Measurements from ENCODE around the gene ADSL.
A peak's percentile ranks its signal among the peaks of the same experiment; 100 is the strongest.

The ADSL gene

DNA sequence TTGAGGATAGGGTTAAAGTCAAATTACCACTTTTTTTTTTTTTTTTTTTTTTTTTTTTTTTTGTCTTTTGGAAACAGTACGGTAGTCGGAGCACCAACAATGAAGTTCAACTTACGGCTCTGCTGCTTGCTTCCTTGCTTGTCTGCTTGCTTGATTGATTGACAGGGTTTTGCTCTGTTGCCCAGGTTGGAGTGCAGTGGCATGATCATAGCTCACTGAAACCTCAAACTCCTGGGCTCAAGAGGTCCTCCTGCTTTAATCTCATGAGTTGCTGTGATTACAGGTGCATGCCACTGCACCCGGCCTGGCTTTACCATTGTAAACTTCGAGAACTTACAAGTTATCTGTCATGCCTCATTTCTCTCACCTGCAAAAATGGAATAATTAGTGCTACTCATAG lies 29.8 kb downstream of the ADSL start:
- DNase-seq, result no peak

DNA sequence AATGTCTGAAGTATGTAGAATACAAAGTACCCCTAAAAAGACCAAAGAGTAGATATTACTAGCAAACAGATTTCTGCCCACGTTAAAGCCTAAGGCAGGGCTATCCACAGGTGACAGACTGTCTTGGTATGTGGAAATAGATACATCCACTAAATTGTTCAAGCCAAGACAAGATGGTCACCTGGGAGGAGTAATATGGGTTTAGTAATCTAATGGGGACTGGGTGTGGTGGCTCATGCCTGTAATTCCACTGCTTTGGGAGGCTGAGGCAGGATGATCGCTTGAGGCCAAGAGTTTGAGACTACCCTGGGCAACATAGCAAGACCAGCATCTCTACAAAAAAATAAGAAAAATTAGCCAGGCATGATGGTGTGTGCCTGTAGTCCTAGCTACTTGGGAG lies 31.6 kb downstream of the ADSL start:
- DNase-seq, result no peak

DNA sequence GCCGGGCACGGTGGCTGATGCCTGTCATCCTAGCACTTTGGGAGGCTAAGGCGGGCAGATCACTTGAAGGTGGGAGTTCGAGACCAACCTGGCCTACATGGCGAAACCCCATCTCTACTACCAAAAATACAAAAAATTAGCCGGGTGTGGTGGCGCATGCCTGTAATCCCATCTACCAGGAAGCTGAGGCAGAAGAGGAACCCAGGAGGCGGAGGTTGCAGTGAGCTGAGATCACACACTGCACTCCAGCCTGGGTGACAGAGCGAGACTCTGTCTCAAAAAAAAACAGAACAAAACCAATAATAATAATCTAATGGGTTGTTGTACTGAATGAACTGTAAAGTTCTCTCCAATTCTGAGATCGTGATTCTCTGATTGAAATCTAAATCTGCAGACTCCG lies 32.1 kb downstream of the ADSL start:
- DNase-seq, result peak; percentile 26

DNA sequence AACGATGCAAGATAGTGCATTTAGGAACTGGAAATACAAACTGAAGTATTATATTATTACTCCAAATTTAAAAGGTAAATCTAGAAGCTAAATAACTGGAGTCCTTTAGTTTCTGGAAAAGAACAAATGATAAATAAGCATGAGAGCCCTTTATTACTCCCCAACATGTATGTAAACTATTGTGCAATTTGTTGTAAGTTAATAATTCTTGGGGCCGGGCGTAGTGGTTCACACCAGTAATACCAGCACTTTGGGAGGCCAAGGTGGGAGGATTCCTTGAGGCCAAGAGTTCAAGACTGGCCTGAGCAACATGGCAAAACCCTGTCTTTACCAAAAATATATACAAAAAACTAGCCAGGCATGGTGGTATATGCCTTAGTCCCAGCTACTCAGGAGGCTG lies 35.2 kb downstream of the ADSL start:
- no peak for DNase-seq

DNA sequence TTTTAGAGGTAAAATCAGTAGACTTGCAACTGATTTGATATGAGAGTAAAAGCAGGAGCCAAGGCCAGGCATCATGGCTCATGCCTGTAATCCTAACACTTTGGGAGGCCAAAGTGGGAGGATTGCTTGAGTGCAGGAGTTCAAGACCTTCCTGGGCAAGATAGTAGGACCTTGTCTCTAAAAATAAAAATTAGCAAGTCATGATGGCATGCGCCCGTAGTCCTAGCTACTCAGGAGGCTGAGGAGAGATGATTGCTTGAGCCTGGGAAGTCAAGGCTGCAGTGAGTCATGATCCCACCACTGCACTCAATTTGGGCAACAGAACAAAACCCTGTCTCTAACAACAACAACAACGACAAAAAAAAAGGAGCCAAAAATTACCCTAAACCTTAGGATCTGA lies 37.6 kb downstream of the ADSL start:
- no peak for DNase-seq

DNA sequence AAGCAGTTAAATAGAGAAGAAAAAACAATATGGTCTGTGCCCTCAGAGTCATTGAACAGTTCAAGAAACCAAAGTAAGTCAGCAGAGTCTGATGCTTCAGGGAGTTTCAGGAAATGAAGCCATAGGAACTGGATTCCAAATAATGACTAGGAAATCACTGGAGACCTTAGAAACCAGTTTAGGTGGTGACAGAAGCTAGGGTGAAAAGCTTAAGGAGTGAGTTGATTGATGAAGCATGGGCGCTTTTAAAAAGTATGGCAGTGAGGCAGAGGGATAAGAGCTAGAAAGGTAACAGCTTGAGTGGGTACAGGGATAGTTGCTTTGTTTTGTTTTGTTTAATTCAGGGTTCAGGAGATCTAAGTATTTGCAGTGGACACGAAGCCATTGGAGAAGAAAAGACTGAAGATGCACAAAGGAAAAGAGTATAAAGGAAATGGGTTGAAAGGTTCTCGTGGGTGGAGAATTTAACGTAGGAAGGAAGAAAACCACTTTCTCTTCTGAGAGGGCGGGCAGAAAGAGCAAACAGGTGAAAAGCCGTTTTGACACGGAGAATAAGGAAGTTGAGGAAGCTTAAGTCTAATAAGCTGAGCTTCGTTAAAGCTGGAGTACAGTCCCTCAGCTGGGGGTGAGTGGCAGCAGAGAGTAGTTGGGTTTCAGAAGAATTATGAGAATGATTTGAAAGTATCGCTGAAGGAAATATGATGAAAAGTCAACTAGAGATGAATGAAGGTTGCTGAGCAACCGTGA lies 38.9 kb downstream of the ADSL start:
- DNase-seq, result peak; percentile 51

DNA sequence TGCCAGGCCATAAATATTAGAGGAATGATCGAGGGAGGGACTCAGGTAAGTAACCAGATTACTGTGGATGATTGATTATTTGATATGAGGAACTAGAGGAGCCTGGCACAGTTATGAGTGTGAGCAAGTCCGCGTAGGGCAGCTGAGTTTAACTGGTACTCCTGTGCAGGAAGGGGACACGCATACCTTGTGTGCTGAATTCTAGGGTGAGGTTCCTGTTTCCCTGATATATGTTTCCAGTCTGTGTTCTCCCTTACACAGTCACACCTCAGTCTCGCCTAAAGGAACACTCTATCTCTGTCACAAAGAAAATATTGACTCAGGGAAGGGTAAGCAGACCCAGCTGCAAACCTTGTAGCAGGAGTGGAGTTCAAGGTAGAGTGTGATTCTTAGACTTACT lies 41.4 kb downstream of the ADSL start:
- no peak for DNase-seq

DNA sequence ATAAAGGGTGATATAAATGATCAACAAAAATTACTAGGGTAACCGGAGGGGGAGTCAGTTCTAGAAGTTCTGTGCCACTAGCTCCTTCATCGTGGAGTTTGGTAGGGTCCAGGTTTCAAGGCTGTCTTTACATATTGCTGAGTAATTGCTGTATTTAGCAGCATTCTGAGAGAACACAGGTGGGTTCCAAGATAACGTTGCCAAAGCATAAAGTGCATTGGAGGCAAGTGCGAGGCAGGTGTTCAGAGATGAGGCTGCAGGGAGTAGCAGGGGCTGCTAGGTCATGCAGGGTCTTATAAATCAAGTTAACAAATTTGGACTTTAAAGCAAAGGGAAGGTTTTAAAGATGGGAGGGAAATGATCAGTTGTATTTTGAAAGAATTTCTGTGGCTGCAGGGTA lies 41.9 kb downstream of the ADSL start:
- DNase-seq, result no peak

DNA sequence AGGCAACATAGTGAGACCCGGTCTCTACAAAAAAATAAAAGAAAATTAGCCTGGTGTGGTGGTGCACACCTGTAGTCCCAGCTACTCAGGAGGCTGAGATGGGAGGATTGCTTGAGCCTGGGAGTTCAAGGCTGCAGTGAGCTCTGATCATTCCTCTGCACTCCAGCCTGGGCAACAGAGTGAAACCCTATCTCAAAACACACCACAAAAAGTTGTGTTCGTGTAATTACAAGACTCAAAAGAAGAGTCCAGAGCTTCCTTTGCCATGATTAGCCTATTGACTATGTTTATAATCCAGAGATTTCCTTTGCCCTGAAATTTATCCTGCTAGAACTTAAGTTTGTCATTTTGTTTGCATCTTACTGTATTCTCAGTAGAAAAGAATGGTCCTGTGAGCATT lies 45.1 kb downstream of the ADSL start:
- DNase-seq, result no peak

DNA sequence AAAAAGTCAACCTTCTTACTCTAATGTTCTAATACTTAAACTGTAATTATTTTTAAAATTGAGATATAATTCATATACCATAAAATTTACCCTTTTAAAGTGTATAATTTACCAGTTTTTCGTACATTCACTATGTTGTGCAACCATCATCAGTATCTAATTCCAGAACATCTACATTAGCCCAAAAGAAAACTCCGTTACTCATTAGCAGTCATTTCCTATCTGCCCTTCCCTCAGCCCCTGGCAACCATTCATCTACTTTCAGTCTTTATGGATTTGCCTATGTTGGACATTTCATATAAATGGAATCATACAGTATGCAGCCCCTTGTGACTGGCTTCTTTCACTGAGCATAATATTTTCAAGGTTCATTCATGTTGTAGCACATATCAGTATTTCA lies 46.3 kb downstream of the ADSL start:
- DNase-seq, result no peak

DNA sequence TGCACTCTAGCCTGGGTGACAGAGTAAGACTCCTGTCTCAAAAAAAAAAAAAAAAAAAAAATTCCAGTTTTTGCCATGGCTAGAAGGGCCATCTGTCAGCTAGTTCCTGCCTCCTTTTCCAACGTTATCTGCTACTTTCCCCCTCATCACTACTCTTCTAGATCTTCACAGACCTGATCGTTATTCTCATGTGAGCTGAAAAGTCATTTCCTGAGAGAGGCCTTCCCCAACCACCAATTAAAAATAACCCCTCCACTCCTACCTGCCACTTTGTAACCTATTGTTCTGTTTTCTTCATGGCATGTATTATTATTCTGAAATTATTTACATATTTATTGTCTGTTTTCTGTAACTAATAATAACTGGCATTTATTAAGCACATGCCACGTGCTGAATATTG lies 48.3 kb downstream of the ADSL start:
- DNase-seq, result no peak

DNA sequence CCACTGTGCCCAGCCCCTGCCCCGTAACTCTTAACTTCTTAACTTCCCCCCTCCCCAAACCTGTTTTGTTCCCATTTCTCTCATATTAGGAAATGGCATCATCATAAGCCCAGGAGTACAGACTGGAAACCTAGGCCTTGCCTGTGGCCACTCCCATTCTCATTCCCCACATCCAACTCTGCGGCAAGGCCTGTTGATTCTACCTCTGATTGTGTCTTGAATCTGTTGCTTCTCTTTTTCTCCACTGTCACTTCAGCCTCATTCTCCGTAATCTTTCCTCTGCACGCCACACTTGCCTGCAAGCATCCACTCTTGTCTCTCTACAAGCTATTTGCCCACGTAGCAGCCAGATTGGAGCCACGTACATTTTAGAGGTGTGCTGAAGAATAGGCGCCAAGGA lies 49.3 kb downstream of the ADSL start:
- no peak for DNase-seq

DNA sequence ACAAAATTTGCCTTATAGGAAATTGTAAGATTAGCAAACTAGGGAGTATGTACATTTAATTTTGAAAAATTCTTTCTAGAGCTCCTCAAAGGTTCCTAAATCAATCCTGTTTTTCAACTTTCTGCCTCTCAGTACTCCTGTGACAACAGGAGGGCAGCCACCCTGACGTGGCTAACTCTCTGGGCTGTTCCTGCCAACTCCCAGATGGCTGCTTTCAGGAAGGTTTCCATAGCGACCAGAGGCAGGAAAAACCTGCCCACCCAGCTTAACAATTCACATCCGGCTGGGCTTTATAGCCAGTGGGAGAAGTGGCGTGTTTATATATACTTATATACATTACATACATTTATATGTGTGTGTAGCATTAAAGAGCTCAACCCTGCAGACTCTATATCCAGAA lies 50.6 kb downstream of the ADSL start:
- no peak for DNase-seq

DNA sequence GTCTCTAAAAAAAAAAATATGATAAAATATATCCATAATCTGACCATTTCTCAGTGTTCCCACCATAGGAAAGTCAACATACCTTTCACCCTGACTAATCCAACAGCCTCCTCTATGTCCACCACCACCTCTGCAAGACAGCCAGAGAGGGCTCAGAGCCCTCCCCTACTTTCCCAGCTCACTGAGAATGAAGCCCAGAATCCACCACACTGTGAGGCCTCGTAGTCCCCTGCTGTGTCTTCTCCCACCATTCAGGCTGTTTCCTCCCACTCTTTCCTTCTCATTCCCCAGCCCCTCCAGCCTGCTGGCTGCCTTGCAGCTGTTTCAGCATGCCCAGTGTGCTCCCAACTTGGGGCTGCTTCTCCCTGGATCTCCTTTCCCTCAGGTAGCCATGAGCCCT lies 51.1 kb downstream of the ADSL start:
- DNase-seq, result no peak

DNA sequence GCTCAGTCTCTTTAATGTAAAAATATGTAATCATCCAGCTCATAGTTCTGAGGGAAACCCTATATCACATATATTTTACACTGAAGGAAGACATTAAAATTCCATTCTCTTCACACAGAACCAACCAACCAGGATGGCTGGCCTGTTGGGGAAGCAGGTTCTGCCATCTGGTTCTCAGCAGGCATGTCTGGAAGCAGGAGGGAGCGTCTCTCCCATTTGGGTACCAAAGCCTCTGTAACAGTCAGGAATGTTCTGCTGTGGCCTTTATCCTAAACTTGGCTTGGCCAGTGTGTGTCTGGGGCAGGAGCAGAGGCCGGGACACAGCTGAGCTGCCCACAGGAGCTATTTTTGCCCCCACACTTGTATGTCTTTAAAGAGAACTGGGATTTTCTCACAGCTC lies 53.3 kb downstream of the ADSL start:
- DNase-seq, result no peak

DNA sequence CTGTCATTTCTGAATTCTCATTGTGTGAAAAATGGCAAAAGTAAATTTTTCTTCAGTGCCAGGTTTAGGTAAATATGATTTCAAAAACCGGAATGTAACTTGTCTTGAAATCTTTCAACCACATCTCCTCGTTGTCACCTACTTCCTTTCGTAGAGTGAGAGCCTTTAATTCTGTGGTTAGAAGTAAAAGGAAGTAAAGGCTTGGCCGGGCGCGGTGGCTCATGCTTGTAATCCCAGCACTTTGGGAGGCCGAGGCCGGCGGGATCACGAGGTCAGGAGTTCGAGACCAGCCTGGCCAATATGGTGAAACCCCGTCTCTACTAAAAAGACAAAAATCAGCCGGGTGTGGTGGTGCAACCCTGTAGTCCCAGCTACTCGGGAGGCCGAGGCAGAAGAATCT lies 53.9 kb downstream of the ADSL start:
- peak; percentile 75 for DNase-seq

DNA sequence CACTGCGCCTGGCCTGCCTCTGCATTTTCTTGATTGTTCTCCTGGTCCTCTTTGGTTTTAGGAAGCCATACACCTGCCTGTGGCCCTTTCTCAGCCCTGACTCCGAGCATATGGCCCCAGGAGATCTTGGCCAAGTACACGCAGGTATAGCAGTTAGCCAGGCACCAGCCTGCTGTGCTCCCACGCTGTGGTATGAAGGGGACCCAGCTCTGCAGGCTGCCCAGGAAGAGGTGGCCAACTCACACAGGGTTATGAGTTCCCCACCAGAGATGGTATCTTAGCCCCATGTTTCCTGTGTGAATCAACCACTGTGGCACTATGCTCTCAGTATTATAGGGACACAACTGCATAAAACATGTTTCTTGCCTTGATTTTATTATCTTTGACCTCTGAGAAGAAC lies 55.2 kb downstream of the ADSL start:
- peak; percentile 44 for DNase-seq

DNA sequence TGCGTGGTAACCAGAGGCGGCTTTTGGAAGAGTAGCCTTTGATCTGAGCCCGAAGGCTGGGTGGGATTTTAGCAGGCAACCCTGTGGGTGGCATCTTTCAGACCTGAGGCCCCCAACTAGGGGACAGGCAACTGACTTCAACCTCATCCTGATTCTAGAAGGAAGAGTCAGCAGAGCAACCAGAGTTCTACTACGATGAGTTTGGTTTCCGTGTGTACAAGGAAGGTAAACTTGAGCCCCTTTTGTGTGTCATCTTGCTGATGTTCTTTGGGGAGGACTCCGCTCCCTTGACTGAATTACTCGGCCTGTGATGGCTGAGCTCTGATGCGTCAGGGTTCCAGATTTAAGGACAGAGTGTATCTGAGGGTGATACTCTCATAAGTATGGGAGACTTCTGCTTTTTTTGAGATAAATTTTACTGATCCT lies 55.7 kb downstream of the ADSL start:
- DNase-seq, result no peak

DNA sequence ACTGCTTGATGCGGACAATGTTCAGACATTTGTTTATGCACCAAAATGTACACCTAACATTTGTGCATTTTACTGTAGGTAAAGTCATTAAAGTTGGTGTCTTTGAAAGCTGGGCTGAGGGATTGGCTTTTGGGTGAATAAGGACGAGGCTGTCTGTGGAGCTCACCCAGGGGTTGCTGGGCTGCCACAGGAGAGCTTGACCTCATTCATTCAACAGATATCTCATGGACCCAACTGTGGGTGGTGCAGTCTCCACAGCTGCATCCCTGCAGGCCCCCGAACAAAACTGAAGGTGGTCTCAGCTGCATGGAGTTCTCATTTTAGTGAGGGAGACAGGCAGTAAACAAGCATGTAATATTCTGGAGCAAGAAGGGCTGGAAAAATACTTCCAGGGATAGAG lies 56.8 kb downstream of the ADSL start:
- DNase-seq, result no peak

DNA sequence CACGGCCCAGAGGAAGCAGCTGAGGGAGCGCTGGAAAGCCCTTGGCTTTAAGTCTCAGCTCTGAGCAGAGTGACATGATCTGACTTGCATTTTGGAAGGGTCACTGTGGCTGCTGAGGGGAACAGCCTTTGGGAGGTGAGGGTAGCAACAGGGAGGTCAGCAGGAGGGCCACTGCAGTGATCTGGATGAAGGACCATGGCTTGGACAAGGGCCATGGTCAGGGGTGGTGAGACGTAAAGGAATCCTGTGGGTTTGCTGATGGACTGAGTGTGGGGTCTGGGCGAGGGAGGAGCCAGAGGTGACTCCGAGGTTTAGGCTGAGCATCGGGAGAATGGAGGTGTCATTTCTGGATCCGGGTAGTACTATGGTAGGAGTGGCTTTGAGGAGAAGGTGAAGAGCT lies 57.4 kb downstream of the ADSL start:
- no peak for DNase-seq

DNA sequence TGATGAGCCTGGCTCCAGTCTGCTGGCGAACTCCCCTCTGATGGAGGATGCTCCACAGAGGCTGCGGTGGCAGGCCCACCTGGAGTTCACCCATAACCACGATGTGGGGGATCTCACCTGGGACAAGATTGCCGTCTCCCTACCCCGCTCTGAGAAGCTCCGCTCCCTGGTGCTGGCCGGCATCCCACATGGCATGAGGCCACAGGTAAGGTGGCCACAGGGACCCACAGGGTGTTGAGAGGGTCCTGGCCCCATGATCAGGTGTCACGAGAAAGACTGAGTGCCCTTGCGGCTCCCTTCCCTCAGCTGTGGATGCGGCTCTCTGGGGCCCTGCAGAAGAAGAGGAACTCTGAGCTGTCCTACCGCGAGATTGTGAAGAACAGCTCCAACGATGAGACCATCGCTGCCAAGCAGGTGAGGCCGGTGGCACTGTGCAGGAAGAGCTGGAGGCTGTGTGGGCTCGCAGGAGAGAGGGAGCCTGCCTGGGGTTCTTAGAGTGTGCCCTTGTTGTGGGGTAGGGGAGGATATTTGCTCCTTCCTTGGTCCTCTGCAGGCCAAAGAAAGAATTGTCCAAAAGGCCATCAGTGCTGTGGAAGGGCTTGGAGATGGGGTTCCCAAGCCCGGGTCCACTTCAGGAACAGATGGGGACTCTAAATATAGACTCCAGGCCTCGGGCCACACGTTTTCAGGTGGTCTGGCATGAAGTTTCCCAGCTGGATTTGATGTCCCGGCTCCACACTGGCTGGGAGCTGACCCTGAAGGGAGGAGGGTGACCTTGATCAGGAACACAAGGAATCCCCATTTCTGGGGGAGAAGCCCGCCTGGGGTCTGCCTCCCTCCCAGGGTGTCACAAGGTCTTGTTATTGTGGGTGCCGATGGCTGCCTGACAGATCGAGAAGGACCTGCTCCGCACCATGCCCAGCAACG lies 58.2 kb downstream of the ADSL start:
- no peak for DNase-seq

DNA sequence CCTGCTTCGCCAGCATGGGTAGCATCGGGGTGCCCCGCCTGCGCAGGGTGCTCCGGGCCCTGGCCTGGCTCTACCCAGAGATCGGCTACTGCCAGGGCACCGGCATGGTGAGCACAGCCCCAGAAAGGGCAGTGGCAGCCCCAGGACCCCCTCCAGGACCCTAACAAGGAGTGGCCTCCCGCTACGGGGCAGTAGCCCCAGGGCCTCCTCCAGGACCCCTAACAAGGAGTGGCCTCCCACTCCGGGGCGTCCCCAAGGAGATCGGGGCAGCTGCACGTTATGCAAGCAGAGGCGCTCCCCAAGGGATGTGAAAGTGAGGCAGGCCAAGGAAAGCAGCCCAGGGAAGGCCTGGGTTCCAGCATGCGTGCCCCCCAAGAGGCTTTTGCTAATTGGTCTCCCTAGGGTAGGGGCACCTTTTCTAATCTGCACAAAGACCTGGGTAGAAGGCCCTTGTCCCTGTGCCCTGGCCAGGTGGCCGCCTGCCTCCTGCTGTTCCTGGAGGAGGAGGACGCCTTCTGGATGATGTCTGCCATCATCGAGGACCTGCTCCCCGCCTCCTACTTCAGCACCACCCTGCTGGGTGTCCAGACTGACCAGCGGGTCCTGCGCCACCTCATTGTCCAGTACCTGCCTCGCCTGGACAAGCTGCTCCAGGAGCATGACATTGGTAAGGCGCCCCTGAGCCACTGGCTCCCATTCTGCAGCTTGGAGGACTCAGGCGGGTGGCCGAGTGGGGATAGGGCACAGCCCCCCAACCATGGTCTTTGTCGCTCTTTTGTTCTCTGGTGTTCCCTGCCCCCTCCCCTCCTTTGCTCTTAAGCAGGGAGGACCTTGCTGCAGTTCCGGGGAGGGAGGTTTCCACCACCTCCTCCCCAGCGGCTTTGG lies 59.1 kb downstream of the ADSL start:
- no peak for DNase-seq

Data from CD4-positive, alpha-beta T cell treated with Interleukin-15 for 1 hour (primary cell).